Neural progenitor cell (in vitro differentiated cells): Measurements from ENCODE around the gene UBE2Q1. TPM values are rescaled to one million over a fixed set of nuclear protein-coding genes. Genes with fewer than 3 reads are reported as not detected.

Experiments used
- DNase-seq: peaks from one replicate; pipeline ENCODE4 v3.0.0-alpha.2; 2016; ENCODE audit warnings: low spot score
- H2AFZ ChIP-seq: fragments of 200-600 bp; sonication (generic); replicated peaks from 2 replicates; pipeline ENCODE4 v1.6.1; 2016; ENCODE audit warnings: antibody characterized with exemption
- H3F3A ChIP-seq: fragments of 200-600 bp; sonication (generic); 2 replicates; pipeline ENCODE4 v1.6.1; 2016; ENCODE audit warnings: antibody characterized with exemption, low read depth
- H3K27ac ChIP-seq: fragments of 200-600 bp; sonication (generic); 2 replicates; pipeline ENCODE4 v1.5.1; 2016; ENCODE audit warnings: mild to moderate bottlenecking
- H3K27me3 ChIP-seq: fragments of 200-600 bp; sonication (generic); 2 replicates; pipeline ENCODE4 v1.6.1; 2016; ENCODE audit warnings: mild to moderate bottlenecking, moderate library complexity
- H3K36me3 ChIP-seq: fragments of 200-600 bp; sonication (generic); 2 replicates; pipeline ENCODE4 v1.5.1; 2016
- H3K4me1 ChIP-seq: fragments of 200-600 bp; sonication (generic); 2 replicates; pipeline ENCODE4 v1.6.1; 2016; ENCODE audit warnings: mixed run types
- H3K4me2 ChIP-seq: fragments of 200-600 bp; sonication (generic); 2 replicates; pipeline ENCODE4 v1.6.1; 2016
- H3K4me3 ChIP-seq: fragments of 200-600 bp; sonication (generic); 2 replicates; pipeline ENCODE4 v1.5.1; 2016
- H3K79me2 ChIP-seq: fragments of 200-600 bp; sonication (generic); 2 replicates; pipeline ENCODE4 v1.6.1; 2016; ENCODE audit warnings: low read depth
- H3K9ac ChIP-seq: fragments of 200-600 bp; sonication (generic); 2 replicates; pipeline ENCODE4 v1.6.1; 2016
- H3K9me3 ChIP-seq: fragments of 200-600 bp; sonication (generic); 2 replicates; pipeline ENCODE4 v1.5.1; 2016; ENCODE audit warnings: low read depth
- H4K20me1 ChIP-seq: fragments of 200-600 bp; sonication (generic); 2 replicates; pipeline ENCODE4 v1.6.1; 2016; ENCODE audit warnings: low read depth
- H3K27ac Mint-ChIP-seq: 3 replicates; pipeline ENCODE4 v1.8.0; 2021; ENCODE audit warnings: mixed read lengths
- H3K27me3 Mint-ChIP-seq: 2 replicates; pipeline ENCODE4 v1.8.0; 2022; ENCODE audit warnings: low read depth, mild to moderate bottlenecking, inconsistent platforms, moderate library complexity, mixed read lengths; ENCODE audit not compliant: insufficient read depth
- H3K36me3 Mint-ChIP-seq: 3 replicates; pipeline ENCODE4 v1.8.0; 2021; ENCODE audit warnings: mixed read lengths
- H3K4me1 Mint-ChIP-seq: 3 replicates; pipeline ENCODE4 v1.8.0; 2021; ENCODE audit warnings: mixed read lengths
- H3K4me3 Mint-ChIP-seq: 3 replicates; pipeline ENCODE4 v1.8.0; 2021; ENCODE audit warnings: mild to moderate bottlenecking, moderate library complexity, mixed read lengths
- H3K9me3 Mint-ChIP-seq: 3 replicates; pipeline ENCODE4 v1.8.0; 2020; ENCODE audit warnings: mixed read lengths
- CTCF ChIP-seq: fragments of 200-600 bp; sonication (generic); IDR thresholded peaks from 2 replicates; pipeline ENCODE4 v1.5.1; 2017; ENCODE audit warnings: antibody characterized with exemption, mild to moderate bottlenecking
- EZH2 ChIP-seq: fragments of 200-600 bp; sonication (generic); IDR thresholded peaks from 2 replicates; pipeline ENCODE4 v1.6.1; 2017; ENCODE audit warnings: antibody characterized with exemption, mild to moderate bottlenecking, moderate library complexity
- EZH2phosphoT487 ChIP-seq: fragments of 200-600 bp; sonication (generic); IDR thresholded peaks from 2 replicates; pipeline ENCODE4 v1.6.1; 2017; ENCODE audit warnings: antibody characterized with exemption
- total RNA-seq: library from RNA; depleted of rRNA; stranded (reverse); fragments of >200 nt; gene quantifications from 2 replicates; pipeline ENCODE4 v1.2.3, GENCODE V29; 2015; ENCODE audit warnings: low replicate concordance

Gene UBE2Q1
- total RNA-seq, 1 donor from 2014 or later = 96.2 TPM

- Histone ChIP-seq H3K27ac (no peak overlapping the region), H3F3A (no peaks in the 10 kb centered on the region), H3K9ac (no peak overlapping the region), H3K4me1 (no peaks in the 10 kb centered on the region), H2AFZ (no peak overlapping the region), H3K27me3 (no peaks in the 10 kb centered on the region), H4K20me1 (peaks cover 55% of the 10 kb centered on the region), H3K36me3 (no peaks in the 10 kb centered on the region), H3K4me2 (no peak overlapping the region), H3K79me2 (peaks cover 54% of the 10 kb centered on the region), H3K4me3 (no peak overlapping the region), H3K9me3 (no peaks in the 10 kb centered on the region)
- H3K4me3 Mint-ChIP-seq = no peak overlapping the region
- no peaks in the 10 kb centered on the region for H3K9me3 Mint-ChIP-seq
- peaks cover 3% of the 10 kb centered on the region for H3K4me1 Mint-ChIP-seq
- peaks cover 6% of the 10 kb centered on the region for H3K27me3 Mint-ChIP-seq
- DNase-seq = no peak
- peaks cover 43% of the 10 kb centered on the region for H3K36me3 Mint-ChIP-seq
- H3K27ac Mint-ChIP-seq = no peak overlapping the region
- TF ChIP-seq EZH2 (no peak), CTCF (no peak), EZH2phosphoT487 (no peak)
These were observed 40.6 kb upstream of the UBE2Q1 start for GRCh38 chr1:154598871-154599635.

- no peak overlapping the region for H2AFZ ChIP-seq
- DNase-seq = no peak
- H3K9ac ChIP-seq = no peak overlapping the region
- no peaks in the 10 kb centered on the region for H3K4me1 ChIP-seq
- no peaks in the 10 kb centered on the region for H3K27me3 ChIP-seq
- peaks cover 38% of the 10 kb centered on the region for H3K36me3 Mint-ChIP-seq
- H3K9me3 Mint-ChIP-seq = no peaks in the 10 kb centered on the region
- peaks cover 19% of the 10 kb centered on the region for H3K79me2 ChIP-seq
- no peak overlapping the region for H3K4me3 ChIP-seq
- H3K27ac ChIP-seq = no peak overlapping the region
- no peaks in the 10 kb centered on the region for H3K36me3 ChIP-seq
- no peak overlapping the region for H3K27ac Mint-ChIP-seq
- H3K4me2 ChIP-seq = no peak overlapping the region
- no peak overlapping the region for H3K4me3 Mint-ChIP-seq
- no peaks in the 10 kb centered on the region for H3K4me1 Mint-ChIP-seq
- no peak for TF ChIP-seq EZH2phosphoT487
- no peak for TF ChIP-seq EZH2
- TF ChIP-seq CTCF = no peak
- H3K27me3 Mint-ChIP-seq = peaks cover under 1% of the 10 kb centered on the region
- no peaks in the 10 kb centered on the region for H3F3A ChIP-seq
- peaks cover 22% of the 10 kb centered on the region for H4K20me1 ChIP-seq
- H3K9me3 ChIP-seq = no peaks in the 10 kb centered on the region
These were observed 37.2 kb upstream of the UBE2Q1 start for GRCh38 chr1:154595621-154596020.

GRCh38 chr1:154594811-154595210 lies 36.3 kb upstream of the UBE2Q1 start:
- Histone ChIP-seq H3K4me1 (no peaks in the 10 kb centered on the region), H3K4me2 (no peak overlapping the region), H3F3A (no peaks in the 10 kb centered on the region), H3K27ac (no peak overlapping the region), H3K9me3 (no peaks in the 10 kb centered on the region), H3K9ac (no peak overlapping the region), H2AFZ (no peak overlapping the region), H4K20me1 (peaks cover 14% of the 10 kb centered on the region), H3K27me3 (no peaks in the 10 kb centered on the region), H3K36me3 (no peaks in the 10 kb centered on the region), H3K79me2 (peaks cover 11% of the 10 kb centered on the region), H3K4me3 (no peak overlapping the region)
- DNase-seq = no peak
- Mint-ChIP-seq H3K27ac (no peak overlapping the region), H3K36me3 (peaks cover 39% of the 10 kb centered on the region), H3K4me3 (no peak overlapping the region), H3K27me3 (no peaks in the 10 kb centered on the region), H3K4me1 (no peaks in the 10 kb centered on the region), H3K9me3 (no peaks in the 10 kb centered on the region)
- TF ChIP-seq EZH2phosphoT487 (no peak), EZH2 (no peak), CTCF (no peak)
